Iris pigment epithelial cell (primary cell): ENCODE measurements around the gene CCDC27.
"Not testable (repeated sequence)": the region's sequence is repeated elsewhere in the genome, so short reads cannot be mapped to it uniquely, and the experiment has no call there.

Experiments
- DNase-seq: peaks from one replicate; pipeline ENCODE4 v3.0.0-alpha.2; 2011; ENCODE audit warnings: low read depth

The CCDC27 gene

DNA sequence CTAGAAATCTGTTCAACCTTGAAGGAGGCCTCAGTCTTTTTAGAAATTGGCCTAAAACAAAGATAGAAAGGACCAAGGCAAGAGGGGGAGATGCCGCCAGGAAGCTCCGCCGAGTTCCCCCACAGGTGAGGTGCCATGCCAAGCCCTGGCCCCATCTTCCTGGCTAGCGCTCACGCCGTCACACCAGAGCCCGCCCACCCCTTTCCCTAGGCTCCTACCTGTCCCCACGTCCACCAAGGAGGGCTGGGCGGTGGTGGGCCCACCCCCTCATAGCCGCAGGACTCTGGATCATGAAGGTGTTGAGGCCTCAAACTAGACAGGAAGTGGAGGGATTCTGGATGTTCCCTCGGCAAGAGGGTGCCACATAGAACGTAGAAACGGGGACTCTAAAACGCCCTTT lies 15.5 kb upstream of the CCDC27 start:
- no peak for DNase-seq

DNA sequence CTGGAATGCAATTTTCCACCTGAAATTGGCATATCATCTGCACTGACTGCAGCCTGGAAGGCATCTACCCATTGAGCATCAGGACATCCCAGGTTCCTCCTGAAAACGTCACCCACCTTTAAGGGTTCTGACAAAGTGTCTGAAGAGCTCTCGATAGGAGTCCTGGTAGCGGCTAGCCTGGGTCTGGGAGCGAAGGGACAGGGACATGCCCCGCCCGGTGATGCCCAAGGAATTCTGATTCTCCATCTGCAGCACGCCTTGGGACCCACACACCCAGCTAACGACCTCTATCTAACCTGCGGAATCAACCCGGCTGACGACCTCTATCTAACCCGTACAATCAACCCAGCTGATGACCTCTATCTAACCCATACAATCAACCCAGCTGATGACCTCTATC lies 13.3 kb upstream of the CCDC27 start:
- no peak for DNase-seq

GRCh38 chr1:3740042-3740441 lies 12.2 kb upstream of the CCDC27 start:
- DNase-seq = no peak

- no peak for DNase-seq
Measured at GRCh38 chr1:3740752-3741151, 11.5 kb upstream of the CCDC27 start.

GRCh38 chr1:3741566-3742438 lies 10.4 kb upstream of the CCDC27 start:
- DNase-seq = no peak

DNA sequence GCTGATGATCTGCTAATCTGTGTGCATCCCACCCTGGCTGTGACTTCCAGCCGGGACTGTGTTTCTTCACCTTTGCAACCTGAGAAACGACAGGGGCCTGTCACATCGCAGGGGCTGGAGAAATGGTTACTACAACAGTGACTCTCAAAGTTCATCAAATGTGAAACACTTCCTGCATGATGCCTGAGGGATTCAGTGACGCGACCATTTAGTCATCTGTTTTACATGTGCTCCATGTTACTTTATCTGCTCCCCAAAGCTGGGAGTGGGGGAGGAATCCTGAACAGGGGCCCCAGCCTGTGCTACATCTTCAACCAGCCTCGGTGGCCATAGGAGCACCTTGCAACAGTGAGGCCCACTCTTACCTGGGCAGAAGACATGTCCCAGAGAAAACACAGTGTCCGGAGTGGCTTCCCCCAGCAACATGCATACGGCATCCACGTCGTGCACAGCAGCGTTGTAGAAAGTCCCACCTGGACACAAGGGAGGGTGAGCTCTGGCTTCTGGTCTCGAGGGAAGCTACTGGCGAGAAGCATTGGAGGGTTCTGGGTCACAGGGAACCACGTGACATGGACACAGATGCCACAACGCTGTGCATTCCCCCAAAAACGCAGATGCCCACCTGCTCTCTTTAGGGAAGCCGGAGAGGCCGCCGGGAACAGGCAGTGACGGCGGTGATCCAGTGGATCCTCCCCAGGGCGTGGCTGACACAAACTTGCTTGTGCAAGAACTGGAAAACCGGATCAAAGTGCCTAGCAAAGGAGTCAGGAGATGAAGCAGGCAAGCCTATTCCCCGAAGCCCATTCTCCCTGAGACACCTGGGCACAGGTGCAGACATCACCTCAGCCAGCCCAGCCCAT lies 9.6 kb upstream of the CCDC27 start:
- DNase-seq = no peak

DNA sequence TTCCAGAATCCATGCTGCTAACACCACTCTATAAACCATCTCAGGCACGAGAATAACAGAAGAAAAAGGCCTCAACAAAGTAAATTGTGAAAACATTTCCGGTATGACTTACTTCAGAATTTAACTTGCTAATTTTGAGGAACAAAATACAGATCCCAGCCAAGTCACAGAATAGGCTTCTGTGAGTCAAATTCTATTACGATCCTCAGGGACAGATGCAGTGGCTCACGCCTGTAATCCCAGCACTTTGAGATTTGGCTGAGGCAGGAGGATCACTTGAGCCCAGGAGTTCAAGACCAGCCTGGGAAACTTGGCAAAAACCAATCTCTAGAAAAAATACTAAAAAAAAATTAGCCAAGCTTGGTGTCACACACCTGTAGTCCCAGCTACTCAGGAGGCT lies 8.8 kb upstream of the CCDC27 start:
- no peak for DNase-seq

- no peak for DNase-seq
Measured at GRCh38 chr1:3743826-3744225, 8.4 kb upstream of the CCDC27 start.

DNA sequence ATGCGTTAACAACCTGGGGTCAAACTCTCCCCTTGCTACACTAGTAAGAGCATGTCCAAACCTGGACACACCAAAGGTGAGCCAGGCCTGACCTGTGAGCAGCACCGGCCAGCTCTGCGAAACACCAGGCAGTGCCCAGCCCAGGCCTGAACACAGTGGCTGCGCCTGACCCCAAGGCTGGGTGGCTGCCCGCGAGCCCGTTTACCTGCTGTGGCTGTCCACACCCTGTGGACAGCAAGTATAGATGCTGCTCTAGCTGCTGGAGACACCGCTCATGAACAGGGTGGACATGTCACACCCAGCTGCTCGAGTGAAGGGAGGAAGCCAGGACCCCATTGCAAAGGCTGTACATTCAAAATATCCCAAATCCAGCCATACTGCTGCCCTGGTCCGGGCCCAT lies 7.6 kb upstream of the CCDC27 start:
- no peak for DNase-seq

- DNase-seq = no peak
Measured at GRCh38 chr1:3745071-3745470, 7.2 kb upstream of the CCDC27 start.

- no peak for DNase-seq
Measured at GRCh38 chr1:3745590-3746381, 6.5 kb upstream of the CCDC27 start.

- no peak for DNase-seq
Measured at GRCh38 chr1:3746389-3746829, 5.8 kb upstream of the CCDC27 start.

DNA sequence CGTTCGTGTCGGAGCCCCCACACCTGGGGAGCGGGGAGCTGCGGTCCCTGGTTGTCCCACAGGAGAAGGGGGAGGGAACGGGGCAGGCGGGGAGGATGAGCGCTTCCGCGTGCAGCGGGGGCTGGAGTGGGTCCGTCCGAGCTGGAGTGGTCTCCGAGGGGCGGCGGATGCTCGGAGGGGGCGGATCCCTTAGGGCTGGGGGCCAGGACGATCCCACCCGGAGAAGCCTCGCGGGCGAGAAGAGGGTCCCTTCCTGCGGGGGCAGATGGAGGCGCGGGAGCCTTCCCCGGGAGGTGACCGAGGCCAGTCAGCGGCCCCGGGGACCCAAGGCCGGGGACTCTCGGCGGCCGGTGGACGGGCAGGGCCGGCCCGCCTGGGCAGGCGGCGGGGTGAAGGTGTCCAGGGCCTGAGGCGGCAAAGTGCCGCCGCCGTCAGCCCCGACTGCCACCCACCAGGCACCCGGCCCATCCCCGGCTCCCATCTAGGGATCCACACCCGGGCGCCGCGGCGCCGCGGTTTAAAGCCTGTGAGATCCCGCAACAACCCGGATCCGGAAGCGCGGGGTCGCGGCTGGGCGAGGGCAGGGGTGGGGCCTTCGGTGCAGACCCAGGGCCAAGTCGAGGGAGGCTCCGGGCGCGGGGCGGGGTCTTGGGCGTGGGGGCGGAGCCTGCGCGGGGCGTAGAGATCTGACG lies 5.3 kb upstream of the CCDC27 start:
- peak; percentile 71 for DNase-seq

- no peak for DNase-seq
Measured at GRCh38 chr1:3747522-3747848, 4.8 kb upstream of the CCDC27 start.

- DNase-seq = no peak
Measured at GRCh38 chr1:3747903-3748302, 4.3 kb upstream of the CCDC27 start.

DNA sequence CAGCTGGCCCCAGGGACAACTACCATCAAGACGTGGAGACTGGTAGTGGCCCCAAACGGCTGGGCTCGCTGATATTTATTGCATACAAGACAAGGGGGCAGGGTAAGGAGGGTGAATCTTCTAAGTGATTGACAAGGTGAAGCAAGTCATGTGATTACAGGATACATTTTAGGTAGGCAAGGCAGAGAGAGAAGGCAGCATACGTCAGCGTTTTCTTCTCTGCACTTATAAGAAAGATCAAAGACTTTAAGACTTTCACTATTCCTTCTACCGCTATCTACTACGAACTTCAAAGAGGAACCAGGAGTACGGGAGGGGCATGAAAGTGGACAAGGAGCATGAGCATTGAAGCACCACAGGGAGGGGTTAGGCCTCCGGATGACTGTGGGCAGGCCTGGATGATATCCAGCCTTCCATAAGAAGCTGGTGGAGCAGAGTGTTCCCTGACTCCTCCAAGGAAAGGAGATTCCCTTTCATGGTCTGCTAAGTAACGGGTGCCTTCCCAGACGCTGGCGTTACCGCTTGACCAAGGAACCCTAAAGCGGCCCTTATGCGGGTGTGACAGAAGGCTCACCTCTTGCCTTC lies 3.8 kb upstream of the CCDC27 start:
- DNase-seq = not testable (repeated sequence)

- no peak for DNase-seq
Measured at GRCh38 chr1:3749512-3749911, 2.7 kb upstream of the CCDC27 start.

DNA sequence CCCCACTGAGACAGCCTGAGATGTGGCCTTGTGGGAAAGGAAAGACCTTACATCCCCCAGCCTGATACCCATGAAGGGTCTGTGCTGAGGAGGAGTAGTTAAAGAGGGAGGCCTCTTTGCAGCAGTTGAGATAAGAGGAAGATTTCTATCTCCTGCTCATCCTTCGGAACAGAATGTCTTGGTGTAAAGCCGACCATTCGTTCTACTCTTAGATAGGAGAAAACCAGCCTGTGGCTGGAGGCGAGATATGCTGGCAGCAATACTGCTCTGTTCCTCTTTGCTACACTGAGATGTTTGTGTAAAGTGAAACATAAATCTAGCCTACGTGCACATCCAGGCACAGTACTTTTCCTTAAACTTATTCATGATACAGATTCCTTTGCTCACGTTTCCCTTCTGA lies 1.5 kb upstream of the CCDC27 start:
- DNase-seq = no peak

GRCh38 chr1:3753656-3754454 lies 1.6 kb downstream of the CCDC27 start:
- no peak for DNase-seq

DNA sequence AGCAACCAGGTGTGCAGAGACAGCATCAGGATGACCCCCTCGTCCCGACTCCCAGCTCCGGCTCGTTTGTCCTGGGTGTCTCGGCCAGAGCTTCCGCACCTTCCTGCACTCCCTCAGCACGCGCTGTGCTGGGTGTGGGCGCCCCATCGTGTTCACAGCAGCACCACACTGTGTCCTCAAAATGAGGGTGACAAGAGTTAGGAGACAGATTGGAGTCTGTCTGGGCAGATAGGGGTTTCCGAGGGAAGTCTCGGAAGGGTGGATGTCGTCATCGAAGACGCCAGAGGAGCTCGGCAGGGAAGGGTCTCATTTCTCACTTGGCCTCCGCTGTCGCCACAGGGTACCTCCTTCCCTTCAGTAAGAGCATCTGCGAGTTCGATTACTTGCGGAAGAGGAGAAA lies 4.1 kb downstream of the CCDC27 start:
- no peak for DNase-seq

- no peak for DNase-seq
Measured at GRCh38 chr1:3759164-3759563, 6.9 kb downstream of the CCDC27 start.
